H1 (cell line): ENCODE data around the gene MCL1. TPM values are rescaled to one million over a fixed set of nuclear protein-coding genes. Genes with fewer than 3 reads are reported as not detected.

Source experiments
- BRCA1 ChIP-seq: IDR thresholded peaks from 2 replicates; pipeline ENCODE4 v1.6.1; 2012; ENCODE audit warnings: low read depth, low read length, improper control_type of control experiment
- EZH2 ChIP-seq: fragments of 200-600 bp; sonication (generic); IDR thresholded peaks from 2 replicates; pipeline ENCODE4 v1.7.1; 2012; ENCODE audit warnings: low read depth, mild to moderate bottlenecking, moderate library complexity, low read length, inconsistent platforms; ENCODE audit not compliant: severe bottlenecking
- RXRA ChIP-seq: IDR thresholded peaks from 2 replicates; pipeline ENCODE4 v1.6.1; 2011; ENCODE audit warnings: low read depth, mild to moderate bottlenecking, low read length, moderate library complexity; ENCODE audit not compliant: insufficient read depth
- polyA plus RNA-seq, 7 experiments: library from polyadenylated mRNA; depleted of rRNA in 3 of 7; stranded (reverse) in 5 of 7; unstranded in 2 of 7; fragments of >200 nt in 5 of 7; fragments of 200-250 nt in 2 of 7; gene quantifications; 1 replicate in 5 of 7; 2 replicates in 1 of 7; 4 replicates in 1 of 7; pipeline versions ENCODE4 v1.2.1 to v1.2.3, GENCODE V29; 2011 to 2013; ENCODE audit warnings: missing spikeins in 2 of 7, mixed read lengths in 2 of 7
- total RNA-seq: library from RNA; stranded (reverse); fragmentation: NEBNext Ultra II Directional; extraction: Animal tissue kit (Norgen Biotek cat#: 25700); gene quantifications from 2 replicates; pipeline ENCODE4 v1.2.1, GENCODE V29; 2021
- TF ChIP-seq, protein P1 (sequence below): IDR thresholded peaks from 2 replicates; pipeline ENCODE4 v1.6.1; 2012; ENCODE audit warnings: inconsistent platforms
- TF ChIP-seq, protein P2 (sequence below): fragments of 300-600 bp; sonication (generic); IDR thresholded peaks from 2 replicates; pipeline ENCODE4 v1.7.1; 2012; ENCODE audit warnings: low read length, moderate library complexity, mild to moderate bottlenecking, inconsistent platforms; ENCODE audit not compliant: insufficient replicate concordance

The MCL1 gene
- total and polyA plus RNA-seq, 2 of the 8 experiments (the other 6 are each of a cell fraction or from before 2014, with no cell fraction given), result 61.1 to 218 TPM

DNA sequence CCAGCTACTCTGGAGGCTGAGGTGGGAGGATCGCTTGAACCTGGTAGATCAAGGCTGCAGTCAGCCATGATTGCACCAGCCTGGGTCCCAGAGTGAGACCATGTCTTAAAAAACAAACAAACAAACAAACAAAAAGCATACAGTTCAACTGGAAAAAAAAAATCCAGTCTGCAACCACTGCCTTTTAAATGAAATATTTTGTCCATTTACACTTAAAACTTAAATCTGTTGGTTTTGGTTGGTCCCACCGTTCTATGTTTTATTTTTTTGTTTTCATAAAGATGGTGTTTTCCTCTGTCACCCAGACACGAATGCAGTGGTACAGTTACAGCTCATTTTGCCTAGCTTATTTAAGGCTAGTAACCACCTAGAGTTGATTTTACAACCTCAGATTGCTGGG lies 54.1 kb downstream of the MCL1 start (continued):
- TF ChIP-seq, protein P1, sequence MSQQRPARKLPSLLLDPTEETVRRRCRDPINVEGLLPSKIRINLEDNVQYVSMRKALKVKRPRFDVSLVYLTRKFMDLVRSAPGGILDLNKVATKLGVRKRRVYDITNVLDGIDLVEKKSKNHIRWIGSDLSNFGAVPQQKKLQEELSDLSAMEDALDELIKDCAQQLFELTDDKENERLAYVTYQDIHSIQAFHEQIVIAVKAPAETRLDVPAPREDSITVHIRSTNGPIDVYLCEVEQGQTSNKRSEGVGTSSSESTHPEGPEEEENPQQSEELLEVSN, result no peak
- TF ChIP-seq EZH2 (no peak), BRCA1 (no peak), RXRA (no peak)
- TF ChIP-seq, protein P2, sequence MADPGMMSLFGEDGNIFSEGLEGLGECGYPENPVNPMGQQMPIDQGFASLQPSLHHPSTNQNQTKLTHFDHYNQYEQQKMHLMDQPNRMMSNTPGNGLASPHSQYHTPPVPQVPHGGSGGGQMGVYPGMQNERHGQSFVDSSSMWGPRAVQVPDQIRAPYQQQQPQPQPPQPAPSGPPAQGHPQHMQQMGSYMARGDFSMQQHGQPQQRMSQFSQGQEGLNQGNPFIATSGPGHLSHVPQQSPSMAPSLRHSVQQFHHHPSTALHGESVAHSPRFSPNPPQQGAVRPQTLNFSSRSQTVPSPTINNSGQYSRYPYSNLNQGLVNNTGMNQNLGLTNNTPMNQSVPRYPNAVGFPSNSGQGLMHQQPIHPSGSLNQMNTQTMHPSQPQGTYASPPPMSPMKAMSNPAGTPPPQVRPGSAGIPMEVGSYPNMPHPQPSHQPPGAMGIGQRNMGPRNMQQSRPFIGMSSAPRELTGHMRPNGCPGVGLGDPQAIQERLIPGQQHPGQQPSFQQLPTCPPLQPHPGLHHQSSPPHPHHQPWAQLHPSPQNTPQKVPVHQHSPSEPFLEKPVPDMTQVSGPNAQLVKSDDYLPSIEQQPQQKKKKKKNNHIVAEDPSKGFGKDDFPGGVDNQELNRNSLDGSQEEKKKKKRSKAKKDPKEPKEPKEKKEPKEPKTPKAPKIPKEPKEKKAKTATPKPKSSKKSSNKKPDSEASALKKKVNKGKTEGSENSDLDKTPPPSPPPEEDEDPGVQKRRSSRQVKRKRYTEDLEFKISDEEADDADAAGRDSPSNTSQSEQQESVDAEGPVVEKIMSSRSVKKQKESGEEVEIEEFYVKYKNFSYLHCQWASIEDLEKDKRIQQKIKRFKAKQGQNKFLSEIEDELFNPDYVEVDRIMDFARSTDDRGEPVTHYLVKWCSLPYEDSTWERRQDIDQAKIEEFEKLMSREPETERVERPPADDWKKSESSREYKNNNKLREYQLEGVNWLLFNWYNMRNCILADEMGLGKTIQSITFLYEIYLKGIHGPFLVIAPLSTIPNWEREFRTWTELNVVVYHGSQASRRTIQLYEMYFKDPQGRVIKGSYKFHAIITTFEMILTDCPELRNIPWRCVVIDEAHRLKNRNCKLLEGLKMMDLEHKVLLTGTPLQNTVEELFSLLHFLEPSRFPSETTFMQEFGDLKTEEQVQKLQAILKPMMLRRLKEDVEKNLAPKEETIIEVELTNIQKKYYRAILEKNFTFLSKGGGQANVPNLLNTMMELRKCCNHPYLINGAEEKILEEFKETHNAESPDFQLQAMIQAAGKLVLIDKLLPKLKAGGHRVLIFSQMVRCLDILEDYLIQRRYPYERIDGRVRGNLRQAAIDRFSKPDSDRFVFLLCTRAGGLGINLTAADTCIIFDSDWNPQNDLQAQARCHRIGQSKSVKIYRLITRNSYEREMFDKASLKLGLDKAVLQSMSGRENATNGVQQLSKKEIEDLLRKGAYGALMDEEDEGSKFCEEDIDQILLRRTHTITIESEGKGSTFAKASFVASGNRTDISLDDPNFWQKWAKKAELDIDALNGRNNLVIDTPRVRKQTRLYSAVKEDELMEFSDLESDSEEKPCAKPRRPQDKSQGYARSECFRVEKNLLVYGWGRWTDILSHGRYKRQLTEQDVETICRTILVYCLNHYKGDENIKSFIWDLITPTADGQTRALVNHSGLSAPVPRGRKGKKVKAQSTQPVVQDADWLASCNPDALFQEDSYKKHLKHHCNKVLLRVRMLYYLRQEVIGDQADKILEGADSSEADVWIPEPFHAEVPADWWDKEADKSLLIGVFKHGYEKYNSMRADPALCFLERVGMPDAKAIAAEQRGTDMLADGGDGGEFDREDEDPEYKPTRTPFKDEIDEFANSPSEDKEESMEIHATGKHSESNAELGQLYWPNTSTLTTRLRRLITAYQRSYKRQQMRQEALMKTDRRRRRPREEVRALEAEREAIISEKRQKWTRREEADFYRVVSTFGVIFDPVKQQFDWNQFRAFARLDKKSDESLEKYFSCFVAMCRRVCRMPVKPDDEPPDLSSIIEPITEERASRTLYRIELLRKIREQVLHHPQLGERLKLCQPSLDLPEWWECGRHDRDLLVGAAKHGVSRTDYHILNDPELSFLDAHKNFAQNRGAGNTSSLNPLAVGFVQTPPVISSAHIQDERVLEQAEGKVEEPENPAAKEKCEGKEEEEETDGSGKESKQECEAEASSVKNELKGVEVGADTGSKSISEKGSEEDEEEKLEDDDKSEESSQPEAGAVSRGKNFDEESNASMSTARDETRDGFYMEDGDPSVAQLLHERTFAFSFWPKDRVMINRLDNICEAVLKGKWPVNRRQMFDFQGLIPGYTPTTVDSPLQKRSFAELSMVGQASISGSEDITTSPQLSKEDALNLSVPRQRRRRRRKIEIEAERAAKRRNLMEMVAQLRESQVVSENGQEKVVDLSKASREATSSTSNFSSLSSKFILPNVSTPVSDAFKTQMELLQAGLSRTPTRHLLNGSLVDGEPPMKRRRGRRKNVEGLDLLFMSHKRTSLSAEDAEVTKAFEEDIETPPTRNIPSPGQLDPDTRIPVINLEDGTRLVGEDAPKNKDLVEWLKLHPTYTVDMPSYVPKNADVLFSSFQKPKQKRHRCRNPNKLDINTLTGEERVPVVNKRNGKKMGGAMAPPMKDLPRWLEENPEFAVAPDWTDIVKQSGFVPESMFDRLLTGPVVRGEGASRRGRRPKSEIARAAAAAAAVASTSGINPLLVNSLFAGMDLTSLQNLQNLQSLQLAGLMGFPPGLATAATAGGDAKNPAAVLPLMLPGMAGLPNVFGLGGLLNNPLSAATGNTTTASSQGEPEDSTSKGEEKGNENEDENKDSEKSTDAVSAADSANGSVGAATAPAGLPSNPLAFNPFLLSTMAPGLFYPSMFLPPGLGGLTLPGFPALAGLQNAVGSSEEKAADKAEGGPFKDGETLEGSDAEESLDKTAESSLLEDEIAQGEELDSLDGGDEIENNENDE, result no peak
